ENCODE measurements around the gene TWNK.

DNA sequence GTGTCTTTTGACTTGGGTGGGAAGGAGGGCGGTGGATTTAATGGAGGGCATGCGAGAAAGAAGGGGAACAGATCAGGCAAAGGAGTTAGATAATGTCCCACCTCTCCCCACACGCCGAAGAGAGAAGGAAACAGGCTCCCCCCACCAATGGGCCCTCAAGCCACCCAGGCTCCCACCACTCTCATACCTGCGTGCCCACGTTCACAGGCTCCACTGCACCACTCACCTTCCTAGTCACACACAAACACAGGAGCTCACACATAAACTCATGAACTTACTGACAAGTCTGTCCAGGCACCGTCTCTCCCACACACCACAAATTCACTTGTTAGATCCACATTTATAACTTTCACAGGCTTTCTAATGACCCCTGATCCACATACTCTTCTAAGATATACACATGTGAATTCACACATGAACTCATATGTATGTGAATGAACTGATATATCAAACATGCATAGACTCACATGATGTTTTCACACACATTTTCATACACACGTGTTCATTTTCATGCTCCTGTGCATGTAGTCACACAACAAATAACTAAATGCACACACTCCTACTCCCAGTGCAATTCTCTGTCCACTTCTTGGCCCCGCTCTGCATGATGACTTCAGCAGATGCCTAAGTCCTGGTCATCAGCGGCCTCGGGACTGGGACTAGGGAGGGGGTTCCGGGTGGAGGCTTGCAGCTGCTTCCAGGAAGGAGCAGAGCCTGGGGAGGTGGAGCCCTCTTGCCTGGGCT lies 13.7 kb downstream of the TWNK start:
- TF ChIP-seq CTCF (conservative IDR thresholded peaks at IDR 0.05 in 1 of 2, IDR thresholded peaks at IDR 0.05 in 1 of 2; ENCODE audit: extremely low read depth in 1 of 2, insufficient read depth in 1 of 2, low read depth in 1 of 2, low read length in 2 of 2) (no peak), EZH2 (IDR thresholded peaks at IDR 0.05; ENCODE audit: borderline replicate concordance, low read length) (no peak)
